ENCODE data around the gene USP25. TPM values are rescaled to one million over a fixed set of nuclear protein-coding genes. Genes with fewer than 3 reads are reported as not detected.

USP25 gene
- total and polyA plus RNA-seq, 9 of the 15 experiments (the other 6 are each of a cell fraction or from before 2014, with no cell fraction given), result 7.8 to 44.9 (median 31.4) TPM

DNA sequence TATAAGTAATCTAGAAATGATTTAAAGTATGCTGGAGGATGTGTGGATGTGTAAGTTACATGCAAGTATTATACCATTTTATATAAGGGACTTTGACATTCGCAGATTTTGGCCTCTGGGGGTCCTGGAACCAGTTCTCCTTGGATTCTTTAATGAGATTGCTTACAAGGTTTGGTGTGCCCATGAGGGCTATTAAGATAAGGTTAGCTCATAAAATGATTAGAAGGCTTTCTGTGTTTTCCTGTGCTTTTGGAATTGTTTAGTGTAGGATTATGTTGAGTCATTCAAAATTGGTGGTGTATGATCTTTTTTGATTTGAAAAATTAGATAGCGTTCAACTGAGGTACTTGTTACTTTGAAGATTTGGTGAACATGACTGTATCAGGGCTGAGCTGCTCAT, 5.6 kb downstream of the USP25 start:
- 0 out of 4 replicates have a peak overlapping the region, but pooled peaks of 1 of the 2 experiments have one; percentile 17 for H3K9ac ChIP-seq (ENCODE audit: insufficient read depth in 1 of 2, low read depth in 2 of 2, low read length in 2 of 2)
- no peaks in the 10 kb centered on the region for H3K9me3 ChIP-seq (replicated peaks; ENCODE audit: control insufficient read depth, insufficient read depth, low read depth, low read length)
- no peak overlapping the region for H3K4me3 ChIP-seq
- peaks cover 100% of the 10 kb centered on the region for H3K79me2 ChIP-seq (ENCODE audit: control insufficient read depth, insufficient read depth, low read length)
- CTCF ChIA-PET (ENCODE audit: low intra/inter-chr PET ratio), result no interaction called here
- H3K4me1 ChIP-seq (replicated peaks in 1 of 2; ENCODE audit: control insufficient read depth in 2 of 2, insufficient read depth in 2 of 2, low read length in 2 of 2), result peaks cover 3 to 23% of the 10 kb centered on the region in 2 experiments; a peak in 4 of 5 replicates
- intact Hi-C loops (cut with micrococcal nuclease) (loop anchor here (10.0 kb wide), 1 partner anchor 981 kb away; no protein-coding TSS in a partner anchor), in situ Hi-C loops (cut with MboI) (no loop called here)
- H3K27ac ChIP-seq (ENCODE audit: extremely low read depth, low read depth, low read length), result peak overlapping the region; percentile 43; the same call in 2 of the 3 replicates
- no peaks in the 10 kb centered on the region for H3K36me3 ChIP-seq (ENCODE audit: control insufficient read depth, insufficient read depth, low read length)
- H3K4me2 ChIP-seq (ENCODE audit: insufficient read depth, low read length), result no peak overlapping the region; the same call in 1 of the 2 replicates
- H3K27me3 ChIP-seq (ENCODE audit: control insufficient read depth in 2 of 2, insufficient read depth in 2 of 2, low read length in 2 of 2), result no peaks in the 10 kb centered on the region
- WGBS (ENCODE audit: insufficient coverage, low coverage, missing lambda C conversion rate), result 17% methylated on average over 2 of the region's 2 CpGs
- no peak overlapping the region for H2AFZ ChIP-seq (ENCODE audit: low read depth, low read length)
- DNase-seq (ENCODE audit: extremely low read depth in 1 of 4, low spot score in 3 of 4) (no peak), FAIRE-seq (no peak), ATAC-seq (0 out of 3 replicates have a peak, but pooled peaks have one; percentile 1)
- 0 out of 2 replicates have a peak, but pooled peaks cover 4% of the 10 kb centered on the region for H4K20me1 ChIP-seq (replicated peaks; ENCODE audit: control insufficient read depth, insufficient read depth, low read length)
- no TSS peak for BruUV-seq (replicated peaks)
- POLR2A ChIA-PET, result interaction anchor here (0.8 to 1.5 kb wide), 2 partner anchors 14 to 18 kb away, joined by 3 to 4 read pairs; no protein-coding TSS in a partner anchor
- no peaks in the 10 kb centered on the region for H3K9me1 ChIP-seq (ENCODE audit: control insufficient read depth, insufficient read depth, low read length)
- TF ChIP-seq ZFP30 (CRISPR knock-in tag; IDR thresholded peaks at IDR 0.05; ENCODE audit: borderline replicate concordance) (no peak), C11orf30 (IDR thresholded peaks at IDR 0.05; ENCODE audit: low read depth) (peak; percentile 72), NFE2L1 (tag; IDR thresholded peaks at IDR 0.05; ENCODE audit: borderline replicate concordance, low read depth) (0 out of 2 replicates have a peak, but pooled peaks have one; percentile 8), TCF3 (CRISPR knock-in tag; IDR thresholded peaks at IDR 0.05) (0 out of 2 replicates have a peak, but pooled peaks have one; percentile 12), MAFF (IDR thresholded peaks at IDR 0.05; ENCODE audit: low read length) (peak; percentile 16; the same call in 1 of the 2 replicates), RBFOX2 (IDR thresholded peaks at IDR 0.05; ENCODE audit: low read depth, low read length) (no peak), SP1 (CRISPR knock-in tag; IDR thresholded peaks at IDR 0.05) (no peak), ZNF316 (IDR thresholded peaks at IDR 0.05) (peak; percentile 89), NFE2 (IDR thresholded peaks at IDR 0.05; ENCODE audit: low read depth) (peak; percentile 57), RCOR1 (IDR thresholded peaks at IDR 0.05; ENCODE audit: borderline replicate concordance in 1 of 2, low read depth in 2 of 2, low read length in 2 of 2) (no peak), ZNF57 (CRISPR knock-in tag; IDR thresholded peaks at IDR 0.05) (no peak), ZNF644 (tag; IDR thresholded peaks at IDR 0.05; ENCODE audit: low read depth) (no peak), ZBTB7A (IDR thresholded peaks at IDR 0.05; ENCODE audit: borderline replicate concordance, control insufficient read depth, low read depth, low read length) (no peak), GTF2F1 (IDR thresholded peaks at IDR 0.05; ENCODE audit: low read depth, low read length) (no peak), NR2C2 (CRISPR knock-in tag; IDR thresholded peaks at IDR 0.05) (no peak), NR2C2 (tag; IDR thresholded peaks at IDR 0.05) (no peak), CBFA2T3 (IDR thresholded peaks at IDR 0.05) (peak; percentile 44), MAFG (tag; conservative IDR thresholded peaks at IDR 0.05) (peak; percentile 75)
- TF ChIP-seq, protein P1, sequence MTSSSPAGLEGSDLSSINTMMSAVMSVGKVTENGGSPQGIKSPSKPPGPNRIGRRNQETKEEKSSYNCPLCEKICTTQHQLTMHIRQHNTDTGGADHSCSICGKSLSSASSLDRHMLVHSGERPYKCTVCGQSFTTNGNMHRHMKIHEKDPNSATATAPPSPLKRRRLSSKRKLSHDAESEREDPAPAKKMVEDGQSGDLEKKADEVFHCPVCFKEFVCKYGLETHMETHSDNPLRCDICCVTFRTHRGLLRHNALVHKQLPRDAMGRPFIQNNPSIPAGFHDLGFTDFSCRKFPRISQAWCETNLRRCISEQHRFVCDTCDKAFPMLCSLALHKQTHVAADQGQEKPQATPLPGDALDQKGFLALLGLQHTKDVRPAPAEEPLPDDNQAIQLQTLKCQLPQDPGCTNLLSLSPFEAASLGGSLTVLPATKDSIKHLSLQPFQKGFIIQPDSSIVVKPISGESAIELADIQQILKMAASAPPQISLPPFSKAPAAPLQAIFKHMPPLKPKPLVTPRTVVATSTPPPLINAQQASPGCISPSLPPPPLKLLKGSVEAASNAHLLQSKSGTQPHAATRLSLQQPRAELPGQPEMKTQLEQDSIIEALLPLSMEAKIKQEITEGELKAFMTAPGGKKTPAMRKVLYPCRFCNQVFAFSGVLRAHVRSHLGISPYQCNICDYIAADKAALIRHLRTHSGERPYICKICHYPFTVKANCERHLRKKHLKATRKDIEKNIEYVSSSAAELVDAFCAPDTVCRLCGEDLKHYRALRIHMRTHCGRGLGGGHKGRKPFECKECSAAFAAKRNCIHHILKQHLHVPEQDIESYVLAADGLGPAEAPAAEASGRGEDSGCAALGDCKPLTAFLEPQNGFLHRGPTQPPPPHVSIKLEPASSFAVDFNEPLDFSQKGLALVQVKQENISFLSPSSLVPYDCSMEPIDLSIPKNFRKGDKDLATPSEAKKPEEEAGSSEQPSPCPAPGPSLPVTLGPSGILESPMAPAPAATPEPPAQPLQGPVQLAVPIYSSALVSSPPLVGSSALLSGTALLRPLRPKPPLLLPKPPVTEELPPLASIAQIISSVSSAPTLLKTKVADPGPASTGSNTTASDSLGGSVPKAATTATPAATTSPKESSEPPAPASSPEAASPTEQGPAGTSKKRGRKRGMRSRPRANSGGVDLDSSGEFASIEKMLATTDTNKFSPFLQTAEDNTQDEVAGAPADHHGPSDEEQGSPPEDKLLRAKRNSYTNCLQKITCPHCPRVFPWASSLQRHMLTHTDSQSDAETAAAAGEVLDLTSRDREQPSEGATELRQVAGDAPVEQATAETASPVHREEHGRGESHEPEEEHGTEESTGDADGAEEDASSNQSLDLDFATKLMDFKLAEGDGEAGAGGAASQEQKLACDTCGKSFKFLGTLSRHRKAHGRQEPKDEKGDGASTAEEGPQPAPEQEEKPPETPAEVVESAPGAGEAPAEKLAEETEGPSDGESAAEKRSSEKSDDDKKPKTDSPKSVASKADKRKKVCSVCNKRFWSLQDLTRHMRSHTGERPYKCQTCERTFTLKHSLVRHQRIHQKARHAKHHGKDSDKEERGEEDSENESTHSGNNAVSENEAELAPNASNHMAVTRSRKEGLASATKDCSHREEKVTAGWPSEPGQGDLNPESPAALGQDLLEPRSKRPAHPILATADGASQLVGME (CRISPR knock-in tag; IDR thresholded peaks at IDR 0.05), result no peak
